Transverse colon (tissue), 3 donors: ENCODE results near the gene PHF13.

Source experiments
- EP300 ChIP-seq: sonication (generic); formaldehyde crosslinking; IDR thresholded peaks from one replicate; pipeline ENCODE4 v1.6.1; 2017; ENCODE audit warnings: antibody characterized with exemption, low read depth
- POLR2A ChIP-seq: fragments of 450-650 bp; IDR thresholded peaks from one replicate; pipeline ENCODE4 v1.6.1; 2016; ENCODE audit warnings: antibody characterized with exemption, mild to moderate bottlenecking, moderate library complexity
- TF ChIP-seq, protein P1 (sequence below), 5 experiments: fragments of 200-600 bp in 3 of 5; fragments of 450-650 bp in 2 of 5; sonication (generic) in 3 of 5; IDR thresholded peaks; 1 replicate in 2 of 5; 2 replicates in 3 of 5; pipeline ENCODE4 v1.5.1; 2016 to 2017; ENCODE audit warnings: antibody characterized with exemption in 5 of 5, inconsistent platforms in 3 of 5, mild to moderate bottlenecking in 2 of 5, moderate library complexity in 1 of 5

DNA sequence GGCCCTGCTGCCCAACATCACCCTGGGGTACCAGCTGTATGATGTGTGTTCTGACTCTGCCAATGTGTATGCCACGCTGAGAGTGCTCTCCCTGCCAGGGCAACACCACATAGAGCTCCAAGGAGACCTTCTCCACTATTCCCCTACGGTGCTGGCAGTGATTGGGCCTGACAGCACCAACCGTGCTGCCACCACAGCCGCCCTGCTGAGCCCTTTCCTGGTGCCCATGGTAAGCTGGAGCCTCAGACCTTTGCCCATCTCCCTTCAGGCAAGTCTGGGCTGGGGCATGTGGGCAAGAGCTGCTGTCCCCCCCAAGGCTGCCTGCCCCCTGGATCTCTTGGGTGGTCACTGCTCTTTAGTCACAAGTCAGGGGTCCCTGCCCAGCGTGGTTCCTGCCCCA is 42.5 kb upstream of the PHF13 start:
- no peak for TF ChIP-seq POLR2A
- TF ChIP-seq, protein P1, sequence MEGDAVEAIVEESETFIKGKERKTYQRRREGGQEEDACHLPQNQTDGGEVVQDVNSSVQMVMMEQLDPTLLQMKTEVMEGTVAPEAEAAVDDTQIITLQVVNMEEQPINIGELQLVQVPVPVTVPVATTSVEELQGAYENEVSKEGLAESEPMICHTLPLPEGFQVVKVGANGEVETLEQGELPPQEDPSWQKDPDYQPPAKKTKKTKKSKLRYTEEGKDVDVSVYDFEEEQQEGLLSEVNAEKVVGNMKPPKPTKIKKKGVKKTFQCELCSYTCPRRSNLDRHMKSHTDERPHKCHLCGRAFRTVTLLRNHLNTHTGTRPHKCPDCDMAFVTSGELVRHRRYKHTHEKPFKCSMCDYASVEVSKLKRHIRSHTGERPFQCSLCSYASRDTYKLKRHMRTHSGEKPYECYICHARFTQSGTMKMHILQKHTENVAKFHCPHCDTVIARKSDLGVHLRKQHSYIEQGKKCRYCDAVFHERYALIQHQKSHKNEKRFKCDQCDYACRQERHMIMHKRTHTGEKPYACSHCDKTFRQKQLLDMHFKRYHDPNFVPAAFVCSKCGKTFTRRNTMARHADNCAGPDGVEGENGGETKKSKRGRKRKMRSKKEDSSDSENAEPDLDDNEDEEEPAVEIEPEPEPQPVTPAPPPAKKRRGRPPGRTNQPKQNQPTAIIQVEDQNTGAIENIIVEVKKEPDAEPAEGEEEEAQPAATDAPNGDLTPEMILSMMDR (IDR thresholded peaks at IDR 0.05), result no peak
- no peak for TF ChIP-seq EP300
